ENCODE data around the gene PRELID2. TPM values are rescaled to one million over a fixed set of nuclear protein-coding genes. Genes with fewer than 3 reads are reported as not detected.

Gene PRELID2
- polyA plus RNA-seq, 1 donor (not counting 4 experiments of a cell fraction or from before 2014, with no cell fraction given): 5.1 TPM

- FAIRE-seq: no peak
- no peak overlapping the region for H3K4me2 ChIP-seq (ENCODE audit: control insufficient read depth, extremely low read depth, insufficient read depth, low read depth, low read length)
- no peak for TF ChIP-seq EZH2 (IDR thresholded peaks at IDR 0.05; ENCODE audit: low read length)
- TF ChIP-seq CTCF (optimal IDR thresholded peaks at IDR 0.05 in 1 of 3, IDR thresholded peaks at IDR 0.05 in 1 of 3, conservative IDR thresholded peaks at IDR 0.05 in 1 of 3; ENCODE audit: extremely low read depth in 1 of 3, insufficient read depth in 2 of 3, low read length in 3 of 3): no peak
- H3K4me3 ChIP-seq (ENCODE audit: control insufficient read depth in 2 of 3, extremely low read depth in 1 of 3, insufficient read depth in 2 of 3, low read depth in 1 of 3, low read length in 3 of 3): no peak overlapping the region
- no peak overlapping the region for H2AFZ ChIP-seq (ENCODE audit: control insufficient read depth, low read length)
- no peaks in the 10 kb centered on the region for H3K9me1 ChIP-seq (ENCODE audit: control insufficient read depth, extremely low read depth, insufficient read depth, low read length)
- H3K36me3 ChIP-seq (ENCODE audit: control insufficient read depth in 2 of 2, extremely low read depth in 1 of 2, insufficient read depth in 2 of 2, low read length in 2 of 2): no peaks in the 10 kb centered on the region
- H3K9ac ChIP-seq (ENCODE audit: control insufficient read depth, extremely low read depth, insufficient read depth, low read length): no peak overlapping the region
- no peaks in the 10 kb centered on the region for H3K9me3 ChIP-seq (ENCODE audit: control insufficient read depth, low read depth, low read length)
- H3K27ac ChIP-seq (ENCODE audit: control insufficient read depth, insufficient read depth, low read length): no peak overlapping the region
- no peaks in the 10 kb centered on the region for H3K4me1 ChIP-seq (ENCODE audit: control insufficient read depth, extremely low read depth, insufficient read depth, low read length)
- H4K20me1 ChIP-seq (ENCODE audit: control insufficient read depth, extremely low read depth, insufficient read depth, low read length): no peaks in the 10 kb centered on the region
- no peak for DNase-seq (ENCODE audit: low read depth, low spot score)
- dilution Hi-C loops (cut with MboI; ENCODE audit: extremely low pct_ligation_motif_present, low sequenced_read_pairs): no loop called here
- H3K27me3 ChIP-seq (ENCODE audit: control insufficient read depth, extremely low read depth, insufficient read depth, low read length): no peaks in the 10 kb centered on the region
- no peaks in the 10 kb centered on the region for H3K79me2 ChIP-seq (ENCODE audit: control insufficient read depth, insufficient read depth, low read length)
These were observed 82.2 kb downstream of the PRELID2 start for GRCh38 chr5:145752947-145753346.

GRCh38 chr5:145752534-145752933, 82.6 kb downstream of the PRELID2 start:
- no peaks in the 10 kb centered on the region for H4K20me1 ChIP-seq (ENCODE audit: control insufficient read depth, extremely low read depth, insufficient read depth, low read length)
- dilution Hi-C loops (cut with MboI; ENCODE audit: extremely low pct_ligation_motif_present, low sequenced_read_pairs): no loop called here
- no peak overlapping the region for H3K27ac ChIP-seq (ENCODE audit: control insufficient read depth, insufficient read depth, low read length)
- H3K9ac ChIP-seq (ENCODE audit: control insufficient read depth, extremely low read depth, insufficient read depth, low read length): no peak overlapping the region
- FAIRE-seq (no peak), DNase-seq (ENCODE audit: low read depth, low spot score) (no peak)
- no peak overlapping the region for H3K4me2 ChIP-seq (ENCODE audit: control insufficient read depth, extremely low read depth, insufficient read depth, low read depth, low read length)
- H3K27me3 ChIP-seq (ENCODE audit: control insufficient read depth, extremely low read depth, insufficient read depth, low read length): no peaks in the 10 kb centered on the region
- no peak for TF ChIP-seq CTCF (optimal IDR thresholded peaks at IDR 0.05 in 1 of 3, IDR thresholded peaks at IDR 0.05 in 1 of 3, conservative IDR thresholded peaks at IDR 0.05 in 1 of 3; ENCODE audit: extremely low read depth in 1 of 3, insufficient read depth in 2 of 3, low read length in 3 of 3)
- no peak overlapping the region for H2AFZ ChIP-seq (ENCODE audit: control insufficient read depth, low read length)
- no peak overlapping the region for H3K4me3 ChIP-seq (ENCODE audit: control insufficient read depth in 2 of 3, extremely low read depth in 1 of 3, insufficient read depth in 2 of 3, low read depth in 1 of 3, low read length in 3 of 3)
- no peaks in the 10 kb centered on the region for H3K9me3 ChIP-seq (ENCODE audit: control insufficient read depth, low read depth, low read length)
- no peaks in the 10 kb centered on the region for H3K36me3 ChIP-seq (ENCODE audit: control insufficient read depth in 2 of 2, extremely low read depth in 1 of 2, insufficient read depth in 2 of 2, low read length in 2 of 2)
- no peaks in the 10 kb centered on the region for H3K4me1 ChIP-seq (ENCODE audit: control insufficient read depth, extremely low read depth, insufficient read depth, low read length)
- H3K79me2 ChIP-seq (ENCODE audit: control insufficient read depth, insufficient read depth, low read length): no peaks in the 10 kb centered on the region
- no peaks in the 10 kb centered on the region for H3K9me1 ChIP-seq (ENCODE audit: control insufficient read depth, extremely low read depth, insufficient read depth, low read length)
